Measurements from ENCODE around the gene MPO.

The MPO gene

DNA sequence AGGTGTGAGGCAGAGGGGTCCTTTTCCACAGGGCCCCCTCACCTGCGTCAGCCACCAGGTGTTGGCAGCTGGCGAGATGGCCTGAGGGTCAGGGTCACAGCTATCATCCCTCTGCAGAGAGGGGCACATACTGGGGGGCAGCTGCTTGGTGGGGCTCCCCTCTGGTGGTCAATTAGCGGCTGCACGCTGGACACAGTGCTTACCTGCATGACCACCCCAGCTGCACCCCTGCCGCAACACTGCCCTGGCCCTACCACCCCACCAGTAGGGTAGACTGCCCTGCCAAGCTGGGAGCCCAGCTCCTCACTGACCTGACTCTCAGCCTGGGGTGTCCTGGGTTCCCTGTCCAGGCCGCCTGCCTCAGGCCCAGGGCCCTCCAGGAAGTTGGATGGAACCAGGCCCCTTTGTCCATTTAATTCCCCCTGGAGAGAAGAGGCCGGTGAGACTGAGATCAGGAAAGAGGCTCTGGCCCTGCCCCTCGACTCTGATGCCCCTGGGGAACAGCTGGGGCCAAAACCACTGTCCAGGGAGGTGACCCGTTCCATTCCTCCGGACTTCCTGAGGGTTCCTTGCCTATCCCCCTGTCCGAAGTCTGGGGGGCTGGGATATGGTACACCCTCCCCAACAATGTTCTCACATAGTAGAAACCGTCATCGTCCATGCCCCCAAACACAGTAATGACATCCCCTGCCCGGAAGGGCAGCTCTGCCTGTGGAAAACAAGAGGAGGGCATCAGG lies 24.2 kb upstream of the MPO start:
- no peak for DNase-seq (ENCODE audit: low read depth in 2 of 2)
- TF ChIP-seq CTCF (IDR thresholded peaks at IDR 0.05; ENCODE audit: low read depth, low read length): no peak

GRCh38 chr17:58303971-58304749 lies 23.4 kb upstream of the MPO start:
- H3K4me3 ChIP-seq (replicated peaks in 1 of 2; ENCODE audit: low read depth in 2 of 2, low read length in 2 of 2): no peak overlapping the region
- peak; percentile 39 to 52 for DNase-seq (ENCODE audit: low read depth in 2 of 2)
- peak; percentile 81 for TF ChIP-seq CTCF (IDR thresholded peaks at IDR 0.05; ENCODE audit: low read depth, low read length)

More for the DNA sequence above, 24.2 kb upstream of the MPO start:
- H3K4me3 ChIP-seq (replicated peaks in 1 of 2; ENCODE audit: low read depth in 2 of 2, low read length in 2 of 2): no peak overlapping the region

GRCh38 chr17:58302919-58303585 lies 22.3 kb upstream of the MPO start:
- no peak for TF ChIP-seq CTCF (IDR thresholded peaks at IDR 0.05; ENCODE audit: low read depth, low read length)

GRCh38 chr17:58302171-58302918 lies 21.6 kb upstream of the MPO start:
- H3K4me3 ChIP-seq (replicated peaks in 1 of 2; ENCODE audit: low read depth in 2 of 2, low read length in 2 of 2): no peak overlapping the region
- DNase-seq (ENCODE audit: low read depth in 2 of 2): no peak
- no peak for TF ChIP-seq CTCF (IDR thresholded peaks at IDR 0.05; ENCODE audit: low read depth, low read length)

More at GRCh38 chr17:58302919-58303585, 22.3 kb upstream of the MPO start:
- no peak overlapping the region for H3K4me3 ChIP-seq (replicated peaks in 1 of 2; ENCODE audit: low read depth in 2 of 2, low read length in 2 of 2)
- no peak for DNase-seq (ENCODE audit: low read depth in 2 of 2)

DNA sequence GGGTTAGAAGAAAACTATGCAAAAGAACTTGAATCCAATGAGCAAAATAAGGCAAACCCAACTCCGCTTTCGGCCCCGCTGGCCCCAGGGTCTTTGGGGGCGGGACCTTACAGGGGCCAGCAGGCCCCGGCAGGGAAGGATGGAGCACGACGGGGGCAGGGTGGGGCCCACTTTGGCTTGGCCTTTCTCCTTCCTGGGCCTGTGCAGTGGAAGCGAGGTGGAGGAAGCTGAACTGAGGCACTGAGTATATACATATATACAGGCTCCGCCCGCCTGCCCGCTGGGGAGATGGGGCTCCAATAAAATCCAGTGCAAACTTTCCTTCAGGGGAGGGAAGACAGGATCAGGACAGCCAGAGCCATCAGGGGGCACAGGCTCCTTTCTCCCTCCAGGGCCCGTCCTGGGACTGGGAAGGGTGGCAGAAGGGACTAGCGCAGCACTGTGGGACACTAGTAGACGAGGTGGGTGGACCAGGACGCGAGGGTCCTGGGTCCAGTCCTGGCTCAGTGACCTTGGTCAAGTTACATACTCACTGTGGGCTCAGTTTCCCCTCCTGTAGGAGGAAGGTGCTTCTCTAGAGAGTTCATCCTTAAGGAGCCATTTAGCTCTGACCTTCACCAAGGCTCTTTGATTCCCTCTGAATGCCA lies 20.9 kb upstream of the MPO start:
- TF ChIP-seq CTCF (IDR thresholded peaks at IDR 0.05; ENCODE audit: low read depth, low read length): no peak
- DNase-seq (ENCODE audit: low read depth in 2 of 2): no peak
- H3K4me3 ChIP-seq (replicated peaks in 1 of 2; ENCODE audit: low read depth in 2 of 2, low read length in 2 of 2): no peak overlapping the region

GRCh38 chr17:58300336-58300735 lies 19.6 kb upstream of the MPO start:
- TF ChIP-seq CTCF (IDR thresholded peaks at IDR 0.05; ENCODE audit: low read depth, low read length): no peak
- DNase-seq (ENCODE audit: low read depth in 2 of 2): no peak
- H3K4me3 ChIP-seq (replicated peaks in 1 of 2; ENCODE audit: low read depth in 2 of 2, low read length in 2 of 2): no peak overlapping the region

Measured in cardiac fibroblast (primary cell).